ENCODE results near the gene ST6GALNAC4.
"Not testable (repeated sequence)": the region's sequence is repeated elsewhere in the genome, so short reads cannot be mapped to it uniquely, and the experiment has no call there.

Gene ST6GALNAC4

GRCh38 chr9:127899128-127899943, 17.5 kb downstream of the ST6GALNAC4 start, which contains the start of gene ST6GALNAC6:
Gene ST6GALNAC6, minus strand, starts transcription at chr9:127899603. Its CDS starts 1,622 bp downstream, at chr9:127897981.
- peak; percentile 49 to 96 (median 70) for DNase-seq
- intact Hi-C loops (cut with DNase I): no loop called here

DNA sequence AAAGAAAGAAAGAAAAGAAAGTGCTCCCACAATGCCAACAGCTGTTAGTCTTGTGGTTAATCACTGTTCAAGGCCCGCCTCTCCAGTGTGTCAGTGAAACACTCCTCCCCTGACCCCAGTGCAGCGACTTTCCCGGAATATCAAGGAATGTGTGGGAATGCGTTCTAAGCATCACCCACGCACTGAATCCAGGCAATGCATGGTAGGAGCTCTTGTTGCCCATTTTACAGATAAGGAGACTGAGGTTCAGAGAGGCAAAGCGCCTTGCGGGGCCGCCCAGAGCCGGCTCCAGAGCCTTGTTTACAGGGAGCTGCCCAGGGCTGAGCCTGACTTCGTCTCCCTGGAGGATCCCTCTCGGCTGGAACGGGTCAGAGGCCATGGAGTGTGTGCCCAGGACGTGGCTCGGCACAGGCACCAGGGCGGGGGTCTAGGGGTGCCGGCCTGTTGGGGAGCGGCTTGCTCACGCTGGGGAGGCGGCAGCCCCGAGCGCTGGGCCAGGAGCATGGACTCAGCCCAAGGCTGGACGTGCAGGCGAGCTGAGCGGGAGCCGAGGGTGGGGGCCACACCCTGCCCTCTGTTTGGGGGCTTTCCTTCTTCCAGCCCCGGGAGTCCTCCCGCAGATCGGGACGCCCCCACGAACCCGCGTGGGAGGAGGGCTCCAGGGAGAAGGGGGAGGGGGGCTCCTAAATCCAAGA, 18.3 kb downstream of the ST6GALNAC4 start:
- peak in 1 of 10 donors; percentile 77 for DNase-seq
- intact Hi-C loops (cut with DNase I): no loop called here

- intact Hi-C loops (cut with DNase I): no loop called here
- peak; percentile 59 to 95 (median 78) for DNase-seq
Observed at GRCh38 chr9:127897193-127897692, 19.6 kb downstream of the ST6GALNAC4 start.

GRCh38 chr9:127896395-127897192, 20.2 kb downstream of the ST6GALNAC4 start:
- intact Hi-C loops (cut with DNase I): no loop called here
- DNase-seq: peak in 1 of 10 donors; percentile 63

GRCh38 chr9:127895811-127896210, 21.0 kb downstream of the ST6GALNAC4 start:
- intact Hi-C loops (cut with DNase I): no loop called here
- DNase-seq: no peak

DNA sequence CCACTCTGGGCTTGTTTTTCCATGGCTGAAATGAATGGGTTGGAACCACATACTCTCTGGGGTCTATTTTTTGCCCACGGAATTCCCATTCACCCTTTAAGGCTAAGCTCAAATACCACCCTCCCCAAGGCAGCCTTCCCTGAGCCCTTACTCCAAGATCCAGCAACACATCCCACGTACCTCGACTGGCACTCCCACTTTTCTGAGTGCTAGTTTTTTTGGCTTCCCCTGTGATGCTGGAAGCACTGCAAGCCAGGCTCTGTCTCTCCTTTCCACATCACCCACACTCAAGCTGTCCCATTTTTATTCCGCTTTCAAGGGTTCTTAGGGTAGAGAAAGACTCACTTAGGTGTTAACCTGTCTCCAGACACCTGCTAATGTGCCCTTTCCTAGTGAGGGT, 23.4 kb downstream of the ST6GALNAC4 start:
- peak in 4 of 10 donors; percentile 42 to 90 (median 51) for DNase-seq
- intact Hi-C loops (cut with DNase I): no loop called here

GRCh38 chr9:127892831-127893230, 24.0 kb downstream of the ST6GALNAC4 start:
- intact Hi-C loops (cut with DNase I): no loop called here
- DNase-seq: no peak

GRCh38 chr9:127890053-127890452, 26.8 kb downstream of the ST6GALNAC4 start:
- DNase-seq: peak in 1 of 10 donors; percentile 72

DNA sequence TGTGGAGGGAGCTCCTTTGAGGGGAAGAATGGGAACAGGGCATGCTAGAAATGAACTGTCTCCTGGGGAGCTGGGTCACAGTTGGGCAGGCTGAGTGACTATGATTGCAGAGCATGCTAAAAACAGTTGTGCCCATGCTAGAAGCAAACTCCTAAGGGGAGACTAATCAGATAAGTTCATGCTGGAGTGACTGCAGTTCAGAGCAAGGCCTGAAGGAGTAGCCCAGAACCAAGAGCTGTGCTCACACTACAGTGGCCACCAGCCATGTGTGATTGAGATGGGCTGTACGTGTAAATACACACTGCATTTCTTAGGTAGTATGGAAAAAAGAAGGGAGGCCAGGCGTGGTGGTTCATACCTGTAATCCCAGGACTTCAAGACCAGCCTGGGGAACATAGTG, 29.0 kb downstream of the ST6GALNAC4 start:
- no peak for DNase-seq
- intact Hi-C loops (cut with DNase I): no loop called here

More at GRCh38 chr9:127890053-127890452, 26.8 kb downstream of the ST6GALNAC4 start:
- intact Hi-C loops (cut with DNase I): no loop called here

DNA sequence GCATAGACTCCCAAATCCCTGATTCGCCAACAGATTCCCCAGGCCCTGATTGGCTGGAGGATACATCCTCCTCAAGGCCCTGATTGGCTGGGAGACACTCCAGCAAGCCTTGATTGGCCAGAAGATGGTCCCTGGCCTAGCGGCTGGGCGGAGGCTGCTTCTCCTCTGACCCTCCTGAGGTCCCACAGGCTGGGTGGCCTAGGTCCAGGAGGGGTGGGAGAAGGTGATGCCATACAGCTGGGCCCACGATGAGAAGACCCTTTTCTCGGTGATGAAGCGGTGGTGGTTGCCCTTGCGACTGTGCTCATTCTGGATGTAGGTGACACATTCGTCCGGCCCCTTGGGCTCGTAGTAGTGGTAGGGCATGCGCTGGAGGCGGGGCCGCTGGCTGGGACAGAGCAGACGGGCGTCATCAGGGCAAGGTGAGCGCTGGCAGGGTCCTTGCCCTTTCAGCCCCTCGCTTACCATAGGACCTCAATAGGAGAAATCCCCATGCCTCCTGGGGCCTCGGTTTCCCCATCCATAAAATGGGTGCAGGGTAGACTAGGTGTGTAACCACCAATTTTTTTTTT, 30.4 kb downstream of the ST6GALNAC4 start:
- DNase-seq: no peak
- intact Hi-C loops (cut with DNase I): no loop called here

- intact Hi-C loops (cut with DNase I): no loop called here
- DNase-seq: no peak
Observed at GRCh38 chr9:127885508-127886281, 31.1 kb downstream of the ST6GALNAC4 start.

DNA sequence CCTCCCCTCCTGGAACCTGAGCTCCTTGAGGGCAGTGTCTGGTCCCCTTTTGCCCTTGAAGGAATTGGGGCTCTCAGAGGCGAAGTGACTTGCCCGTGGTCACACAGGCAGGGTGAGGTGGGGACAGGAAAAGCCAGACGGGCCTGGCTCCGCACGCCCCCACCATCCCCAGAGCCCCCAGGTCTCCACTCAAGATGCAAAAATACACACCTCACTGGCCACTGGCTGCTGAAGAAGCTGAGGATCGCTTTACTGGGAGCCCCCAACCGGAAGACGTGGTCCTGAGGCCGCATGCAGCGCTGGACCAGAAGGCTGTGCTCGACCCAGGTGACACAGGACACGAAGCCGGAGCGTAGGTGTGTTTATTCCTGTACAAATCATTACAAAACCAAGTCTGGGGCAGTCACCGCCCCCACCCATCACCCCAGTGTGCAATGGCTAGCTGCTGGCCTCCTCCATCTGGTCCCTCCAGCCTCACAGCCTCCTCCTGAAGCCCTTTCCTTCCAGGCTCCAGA, 31.8 kb downstream of the ST6GALNAC4 start:
- DNase-seq: no peak
- intact Hi-C loops (cut with DNase I): no loop called here

DNA sequence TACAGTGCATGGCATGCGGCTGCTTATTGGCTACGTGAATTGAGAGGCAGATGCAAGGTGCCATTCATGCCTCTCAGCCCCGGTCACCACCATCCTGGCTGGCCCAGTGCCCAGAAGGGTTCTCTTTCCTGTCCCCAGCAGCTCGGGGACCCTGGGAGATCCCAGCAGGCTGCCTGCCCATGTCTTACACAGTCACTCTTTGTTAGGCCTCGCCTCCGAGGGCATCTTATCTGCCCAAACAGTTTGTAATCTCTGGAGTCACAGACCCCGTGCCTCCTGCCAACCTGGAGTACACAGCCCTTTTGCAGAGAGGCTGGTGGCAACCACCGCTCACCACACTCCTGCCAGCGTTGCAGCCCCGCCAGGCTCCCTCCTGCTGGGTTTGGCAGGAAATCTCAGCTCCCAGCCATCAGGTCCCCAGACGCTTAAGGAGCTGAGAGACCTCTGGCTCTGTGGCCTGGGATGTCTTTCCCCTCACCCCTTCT, 32.4 kb downstream of the ST6GALNAC4 start:
- DNase-seq: no peak
- intact Hi-C loops (cut with DNase I): no loop called here

GRCh38 chr9:127883959-127884358, 32.9 kb downstream of the ST6GALNAC4 start:
- DNase-seq: no peak
- intact Hi-C loops (cut with DNase I): no loop called here

- intact Hi-C loops (cut with DNase I); DNase-seq: not testable (repeated sequence)
Observed at GRCh38 chr9:127881715-127882114, 35.1 kb downstream of the ST6GALNAC4 start.

DNA sequence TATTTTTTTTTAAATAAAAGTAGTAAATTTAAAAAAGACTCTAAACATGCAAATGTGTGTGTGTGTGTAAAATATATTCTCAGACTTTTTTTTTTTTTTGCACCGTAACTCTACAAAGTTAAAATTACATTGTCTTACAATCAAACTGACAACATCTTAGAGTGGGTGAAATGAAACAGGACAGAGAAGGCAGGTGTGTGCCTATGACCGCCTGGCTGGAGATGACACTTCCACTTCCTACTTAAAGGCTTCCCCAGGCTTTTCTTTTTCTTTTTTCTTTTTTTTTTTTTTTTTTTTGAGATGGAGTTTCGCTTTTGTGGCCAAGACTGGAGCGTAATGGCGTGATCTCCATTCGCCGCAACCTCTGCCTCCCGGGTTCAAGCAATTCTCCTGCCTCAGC, 36.7 kb downstream of the ST6GALNAC4 start:
- intact Hi-C loops (cut with DNase I): no loop called here

DNA sequence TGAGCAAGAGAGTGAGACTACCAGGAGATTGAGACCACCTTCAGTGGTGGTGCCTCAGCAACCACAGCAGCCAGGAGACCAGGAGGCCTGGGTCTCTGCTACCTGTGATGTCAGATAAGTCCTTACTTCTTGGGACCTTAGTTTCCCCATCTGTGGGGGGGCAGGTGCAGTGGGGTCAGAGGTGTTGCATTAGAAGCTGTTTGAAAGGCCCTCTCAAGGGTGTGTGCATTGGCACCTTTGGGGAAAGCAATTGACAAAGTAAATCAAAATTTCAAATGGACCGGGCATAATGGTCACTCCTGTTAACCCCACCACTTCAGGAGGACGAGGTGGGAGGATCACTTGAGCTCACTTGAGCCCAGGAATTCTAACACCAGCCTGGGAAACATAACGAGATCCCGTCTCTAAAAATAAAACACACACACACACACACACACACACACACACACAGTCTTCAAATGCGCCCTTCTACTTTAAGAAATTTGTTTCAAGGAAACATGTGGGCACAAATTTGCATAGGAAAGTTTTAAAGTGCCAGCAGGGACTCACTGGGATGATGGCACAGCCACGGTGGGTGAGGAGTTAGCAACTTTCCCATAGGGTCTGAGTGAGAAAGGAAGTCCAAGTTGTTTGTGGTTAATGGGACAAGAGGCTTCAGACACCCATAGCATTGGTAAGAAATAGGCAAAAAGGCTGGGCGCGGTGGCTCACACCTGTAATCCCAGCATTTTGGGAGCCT, 38.0 kb downstream of the ST6GALNAC4 start:
- no peak for DNase-seq
- intact Hi-C loops (cut with DNase I): loop anchor here (10.0 kb wide), 1 partner anchor 74 kb away; the partner anchor contains the start of gene FPGS

More for the DNA sequence above, 36.7 kb downstream of the ST6GALNAC4 start:
- DNase-seq: no peak

DNA sequence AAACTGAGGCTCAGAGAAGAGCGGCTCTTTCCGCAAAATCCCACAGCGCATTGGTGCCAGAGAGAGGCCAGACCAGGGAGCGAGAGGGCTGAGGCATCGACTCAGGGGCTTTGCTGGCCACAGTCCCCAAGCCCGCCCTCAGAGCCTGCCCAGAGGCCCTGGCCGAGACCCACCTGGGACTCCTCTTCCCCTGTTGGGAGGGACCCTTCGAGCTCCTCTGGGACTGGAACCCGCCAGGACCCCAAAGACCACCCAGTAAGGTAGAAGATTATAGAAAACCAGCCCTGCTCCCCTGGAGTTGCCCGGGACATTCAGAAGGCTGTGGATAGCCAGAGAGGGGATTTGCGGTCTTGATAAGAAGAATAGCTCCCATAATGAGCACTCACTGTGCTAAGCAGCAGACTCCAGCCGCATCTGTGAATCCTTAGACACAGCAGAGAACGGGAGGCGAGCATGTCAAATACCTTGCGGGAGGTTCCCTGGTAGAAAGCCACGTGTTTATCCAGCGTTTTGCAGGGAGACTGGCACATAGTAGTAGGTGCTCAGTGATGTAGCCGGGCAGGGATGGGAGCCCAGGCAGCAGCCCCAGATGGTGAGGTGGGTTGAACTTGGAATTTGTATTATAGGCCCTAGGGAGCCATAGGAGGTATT, 38.7 kb downstream of the ST6GALNAC4 start:
- intact Hi-C loops (cut with DNase I): loop anchor here (10.0 kb wide), 1 partner anchor 73 kb away; the partner anchor contains the start of gene FPGS
- DNase-seq: peak in 1 of 10 donors; percentile 80
